Measurements from ENCODE around the gene C1orf50. TPM values are rescaled to one million over a fixed set of nuclear protein-coding genes. Genes with fewer than 3 reads are reported as not detected.

Gene C1orf50
- total and polyA plus RNA-seq, 2 donors (not counting 3 experiments of a cell fraction or from before 2014, with no cell fraction given), result 4.8 to 7.4 TPM

DNA sequence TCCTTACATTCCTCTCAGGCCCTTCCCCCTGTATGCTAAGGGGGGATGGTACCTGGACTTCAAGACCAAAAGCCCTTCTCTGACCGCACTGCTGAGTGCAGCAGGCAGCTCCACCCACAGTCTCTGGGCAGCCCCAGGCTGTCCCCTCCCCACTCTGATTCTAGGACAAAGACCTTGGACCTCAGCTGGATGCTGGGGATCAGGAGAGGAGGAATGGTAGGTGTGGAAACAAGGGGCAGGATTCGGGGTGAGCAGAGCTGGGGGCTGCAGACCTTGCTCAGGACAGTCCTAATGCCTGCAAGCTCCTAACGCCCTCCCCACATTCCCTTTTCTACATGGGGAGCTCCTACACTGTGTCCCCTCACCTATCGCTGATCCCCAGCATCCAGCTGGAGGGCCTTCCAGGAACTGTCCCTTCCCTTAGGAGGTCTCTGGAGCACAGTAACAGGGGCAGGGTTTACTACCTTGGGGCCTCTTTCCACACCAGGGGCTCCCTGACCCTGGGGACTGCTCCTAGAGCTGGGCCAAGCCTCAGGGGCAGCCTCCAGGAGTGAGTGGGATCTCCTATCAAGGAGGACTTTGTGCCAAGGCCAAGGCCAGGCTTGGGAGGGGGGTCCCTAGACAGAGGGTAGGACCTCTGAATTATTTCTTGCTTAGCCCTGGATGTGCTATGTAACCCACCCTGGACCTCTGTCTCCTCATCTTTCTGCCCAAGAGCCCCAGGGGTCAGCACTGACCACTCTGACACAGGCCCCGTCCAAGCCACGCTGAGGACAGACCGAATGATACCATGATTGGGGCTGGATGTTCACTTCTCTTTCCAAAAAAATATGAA is 32.6 kb upstream of the C1orf50 start:
- no peak for DNase-seq (ENCODE audit: low read depth, low spot score)
- no TSS peak for BruUV-seq (replicated peaks)
- no peaks in the 10 kb centered on the region for H3K4me1 ChIP-seq (ENCODE audit: control insufficient read depth, extremely low read depth, insufficient read depth, low read length)
- H3K79me2 ChIP-seq (ENCODE audit: control insufficient read depth, insufficient read depth, low read length), result no peaks in the 10 kb centered on the region
- ChIA-PET POLR2A (no interaction called here), CTCF (interaction anchor here (0.7 to 1.3 kb wide), 4 partner anchors 11 to 156 kb away, joined by 3 to 4 read pairs (median 3); no protein-coding TSS in a partner anchor)
- no peaks in the 10 kb centered on the region for H3K9me1 ChIP-seq (replicated peaks; ENCODE audit: control insufficient read depth, extremely low read depth, insufficient read depth, low read length)
- H2AFZ ChIP-seq (ENCODE audit: low read depth, low read length), result no peak overlapping the region
- FAIRE-seq, result no peak
- no peaks in the 10 kb centered on the region for H4K20me1 ChIP-seq (replicated peaks; ENCODE audit: control insufficient read depth, extremely low read depth, insufficient read depth, low read length)
- dilution Hi-C loops (cut with MboI; ENCODE audit: extremely low pct_ligation_motif_present, low sequenced_read_pairs), result no loop called here
- no peak for TF ChIP-seq GATA2 (IDR thresholded peaks at IDR 0.05; ENCODE audit: insufficient read depth, insufficient read length, low read depth, low read length)
- no peak for TF ChIP-seq EZH2 (IDR thresholded peaks at IDR 0.05; ENCODE audit: borderline replicate concordance, low read depth, low read length, severe bottlenecking)
- no peak for TF ChIP-seq POLR2A (IDR thresholded peaks at IDR 0.05; ENCODE audit: low read depth, low read length)
- TF ChIP-seq, protein P1, sequence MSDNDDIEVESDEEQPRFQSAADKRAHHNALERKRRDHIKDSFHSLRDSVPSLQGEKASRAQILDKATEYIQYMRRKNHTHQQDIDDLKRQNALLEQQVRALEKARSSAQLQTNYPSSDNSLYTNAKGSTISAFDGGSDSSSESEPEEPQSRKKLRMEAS (IDR thresholded peaks at IDR 0.05; ENCODE audit: insufficient read depth, insufficient read length), result no peak
- TF ChIP-seq, protein P2, sequence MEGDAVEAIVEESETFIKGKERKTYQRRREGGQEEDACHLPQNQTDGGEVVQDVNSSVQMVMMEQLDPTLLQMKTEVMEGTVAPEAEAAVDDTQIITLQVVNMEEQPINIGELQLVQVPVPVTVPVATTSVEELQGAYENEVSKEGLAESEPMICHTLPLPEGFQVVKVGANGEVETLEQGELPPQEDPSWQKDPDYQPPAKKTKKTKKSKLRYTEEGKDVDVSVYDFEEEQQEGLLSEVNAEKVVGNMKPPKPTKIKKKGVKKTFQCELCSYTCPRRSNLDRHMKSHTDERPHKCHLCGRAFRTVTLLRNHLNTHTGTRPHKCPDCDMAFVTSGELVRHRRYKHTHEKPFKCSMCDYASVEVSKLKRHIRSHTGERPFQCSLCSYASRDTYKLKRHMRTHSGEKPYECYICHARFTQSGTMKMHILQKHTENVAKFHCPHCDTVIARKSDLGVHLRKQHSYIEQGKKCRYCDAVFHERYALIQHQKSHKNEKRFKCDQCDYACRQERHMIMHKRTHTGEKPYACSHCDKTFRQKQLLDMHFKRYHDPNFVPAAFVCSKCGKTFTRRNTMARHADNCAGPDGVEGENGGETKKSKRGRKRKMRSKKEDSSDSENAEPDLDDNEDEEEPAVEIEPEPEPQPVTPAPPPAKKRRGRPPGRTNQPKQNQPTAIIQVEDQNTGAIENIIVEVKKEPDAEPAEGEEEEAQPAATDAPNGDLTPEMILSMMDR (IDR thresholded peaks at IDR 0.05; ENCODE audit: extremely low read depth in 1 of 2, insufficient read depth in 1 of 2, low read depth in 1 of 2, low read length in 2 of 2), result no peak
- TF ChIP-seq MYC (IDR thresholded peaks at IDR 0.05; ENCODE audit: low read depth, low read length), result no peak
- TF ChIP-seq FOS (IDR thresholded peaks at IDR 0.05; ENCODE audit: borderline replicate concordance, insufficient read depth, low read length), result no peak
- TF ChIP-seq POLR2AphosphoS5 (IDR thresholded peaks at IDR 0.05; ENCODE audit: insufficient read depth, low read depth, low read length), result no peak
- no peak for TF ChIP-seq JUN (IDR thresholded peaks at IDR 0.05; ENCODE audit: borderline replicate concordance, insufficient read depth, insufficient read length, low read depth)
- no peak overlapping the region for H3K4me3 ChIP-seq (replicated peaks in 1 of 3; ENCODE audit: insufficient read depth in 1 of 3, low read depth in 1 of 3, low read length in 3 of 3)
- no peak overlapping the region for H3K9ac ChIP-seq (replicated peaks; ENCODE audit: extremely low read depth, insufficient read depth, low read length)
- no peak overlapping the region for H3K27ac ChIP-seq (ENCODE audit: insufficient read depth, low read depth, low read length)
- no peaks in the 10 kb centered on the region for H3K36me3 ChIP-seq (ENCODE audit: control insufficient read depth in 2 of 2, extremely low read depth in 1 of 2, insufficient read depth in 2 of 2, low read length in 2 of 2)
- no peaks in the 10 kb centered on the region for H3K27me3 ChIP-seq (ENCODE audit: control insufficient read depth in 2 of 2, insufficient read depth in 2 of 2, low read length in 2 of 2)
- no peaks in the 10 kb centered on the region for H3K9me3 ChIP-seq (replicated peaks; ENCODE audit: control insufficient read depth, insufficient read depth, low read length)
- intact Hi-C loops (cut with micrococcal nuclease), result no loop called here
- no peak overlapping the region for H3K4me2 ChIP-seq (ENCODE audit: insufficient read depth, low read length)

Measured in endothelial cell of umbilical vein (primary cell).